Upper lobe of left lung (tissue), 6 donors: ENCODE results near the gene PPP2R2C. TPM values are rescaled to one million over a fixed set of nuclear protein-coding genes. Genes with fewer than 3 reads are reported as not detected.

Source experiments
- ATAC-seq, 2 donors: fragments of 200-7000 bp; cut with Tn5 transposase; one replicate each; pipeline ENCODE4 v1.9.1; 2022; ENCODE audit warnings: mild to moderate bottlenecking in 2 of 2, moderate library complexity in 2 of 2; ENCODE audit not compliant: low FRiP score in 2 of 2
- DNase-seq, 2 donors: peaks; one replicate each; pipeline ENCODE4 v3.0.0-alpha.2; 2019 to 2020
- H3K27ac ChIP-seq, 4 donors: fragments of 200-600 bp; sonication (generic); one replicate each; pipeline ENCODE4 v1.5.1; 2016 to 2019
- H3K27me3 ChIP-seq, 4 donors: fragments of 200-600 bp; sonication (generic); one replicate each; pipeline ENCODE4 v1.5.1; 2017 to 2019
- H3K36me3 ChIP-seq, 4 donors: fragments of 200-600 bp; sonication (generic); one replicate each; pipeline ENCODE4 v1.5.1; 2016 to 2019
- H3K4me1 ChIP-seq, 4 donors: fragments of 200-600 bp; sonication (generic); one replicate each; pipeline ENCODE4 v1.5.1; 2018 to 2019
- H3K4me3 ChIP-seq, 4 donors: fragments of 200-600 bp; sonication (generic); one replicate each; pipeline ENCODE4 v1.5.1; 2017 to 2019; ENCODE audit warnings: mild to moderate bottlenecking in 2 of 4, moderate library complexity in 1 of 4
- H3K9me3 ChIP-seq, 4 donors: fragments of 200-600 bp; sonication (generic); one replicate each; pipeline ENCODE4 v1.5.1; 2018 to 2019
- EP300 ChIP-seq, 4 donors: sonication (generic); formaldehyde crosslinking; IDR thresholded peaks; one replicate each; pipeline ENCODE4 v1.5.1; 2017; ENCODE audit warnings: antibody characterized with exemption in 4 of 4, control low read depth in 2 of 4
- POLR2A ChIP-seq, 4 donors: fragments of 450-650 bp; IDR thresholded peaks; one replicate each; pipeline ENCODE4 v1.5.1; 2016 to 2017; ENCODE audit warnings: antibody characterized with exemption in 4 of 4, mild to moderate bottlenecking in 2 of 4
- POLR2AphosphoS5 ChIP-seq, 2 donors: sonication (generic); formaldehyde crosslinking; IDR thresholded peaks; one replicate each; pipeline ENCODE4 v1.5.1; 2017; ENCODE audit warnings: antibody characterized with exemption in 2 of 2
- WGBS, 2 donors: methylation state at CpG; one replicate each; pipeline ENCODE4 v1.1.5; 2017 to 2018; 5-methylcytosine and 5-hydroxymethylcytosine counted together
- total RNA-seq, 6 donors: library from RNA; depleted of rRNA in 4 of 6; stranded (reverse); fragments of >200 nt in 4 of 6; gene quantifications; one replicate each; pipeline versions ENCODE4 v1.1.0 to v1.2.1, GENCODE V29; 2016 to 2021
- TF ChIP-seq, protein P1 (sequence below), 6 experiments: fragments of 450-650 bp in 4 of 6; fragments of 200-600 bp in 2 of 6; sonication (generic) in 2 of 6; IDR thresholded peaks; one replicate each; pipeline ENCODE4 v1.5.1; 2016 to 2019; ENCODE audit warnings: antibody characterized with exemption in 6 of 6
- donor health status: DM: no; HTN: no; CAD: no; lungs with moderate emphysema.
- donor health status: DM: no; HTN: yes; CAD: no; lungs with severe emphysema.

The PPP2R2C gene
- total RNA-seq, 6 donors from 2014 or later, result 0.09 to 0.17 TPM; not detected in 4

DNA sequence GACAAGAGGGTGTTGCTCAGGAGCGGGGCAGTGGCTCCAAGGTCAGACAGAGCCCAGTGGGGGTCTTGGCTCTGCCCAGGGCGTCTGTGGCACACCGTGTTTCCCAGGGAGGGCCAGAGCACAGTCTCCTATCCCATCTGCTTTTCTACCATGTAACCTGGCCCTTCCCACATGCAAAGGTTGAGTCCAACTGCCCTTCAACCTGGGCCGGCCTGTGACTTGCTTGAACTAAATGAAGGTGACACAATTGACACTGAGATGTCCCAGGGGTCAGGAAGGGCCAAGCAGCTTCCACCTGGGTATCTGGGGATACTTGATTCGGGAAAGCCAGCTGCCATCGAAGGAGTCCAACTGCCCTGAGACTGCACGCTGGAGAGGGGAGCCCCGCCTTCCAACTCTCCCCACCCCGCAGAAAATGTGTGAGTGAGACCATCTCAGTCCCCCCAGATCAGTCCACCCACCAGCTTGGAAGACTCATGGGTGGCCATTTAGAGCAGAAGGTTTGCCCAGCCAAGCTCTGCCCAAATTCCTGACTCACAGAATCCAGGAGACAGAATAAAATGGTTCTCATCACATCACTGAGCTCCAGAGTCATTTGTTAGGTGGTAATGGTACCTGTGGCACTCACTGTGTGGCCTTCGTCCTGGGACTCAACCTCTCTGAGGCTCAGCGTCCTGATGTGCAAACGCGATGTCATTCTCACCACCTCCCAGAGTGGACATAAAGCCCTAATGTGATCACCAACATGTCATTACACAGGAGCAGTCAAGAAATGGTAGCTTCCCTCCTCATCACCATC lies 18.1 kb downstream of the PPP2R2C start:
- no peak overlapping the region for H3K4me3 ChIP-seq
- WGBS, 2 donors, result 67 to 78% methylated on average over 6 to 13 of the region's 13 CpGs
- no peak for ATAC-seq
- TF ChIP-seq, protein P1, sequence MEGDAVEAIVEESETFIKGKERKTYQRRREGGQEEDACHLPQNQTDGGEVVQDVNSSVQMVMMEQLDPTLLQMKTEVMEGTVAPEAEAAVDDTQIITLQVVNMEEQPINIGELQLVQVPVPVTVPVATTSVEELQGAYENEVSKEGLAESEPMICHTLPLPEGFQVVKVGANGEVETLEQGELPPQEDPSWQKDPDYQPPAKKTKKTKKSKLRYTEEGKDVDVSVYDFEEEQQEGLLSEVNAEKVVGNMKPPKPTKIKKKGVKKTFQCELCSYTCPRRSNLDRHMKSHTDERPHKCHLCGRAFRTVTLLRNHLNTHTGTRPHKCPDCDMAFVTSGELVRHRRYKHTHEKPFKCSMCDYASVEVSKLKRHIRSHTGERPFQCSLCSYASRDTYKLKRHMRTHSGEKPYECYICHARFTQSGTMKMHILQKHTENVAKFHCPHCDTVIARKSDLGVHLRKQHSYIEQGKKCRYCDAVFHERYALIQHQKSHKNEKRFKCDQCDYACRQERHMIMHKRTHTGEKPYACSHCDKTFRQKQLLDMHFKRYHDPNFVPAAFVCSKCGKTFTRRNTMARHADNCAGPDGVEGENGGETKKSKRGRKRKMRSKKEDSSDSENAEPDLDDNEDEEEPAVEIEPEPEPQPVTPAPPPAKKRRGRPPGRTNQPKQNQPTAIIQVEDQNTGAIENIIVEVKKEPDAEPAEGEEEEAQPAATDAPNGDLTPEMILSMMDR (IDR thresholded peaks at IDR 0.05), result no peak
- TF ChIP-seq POLR2A (IDR thresholded peaks at IDR 0.05) (no peak), EP300 (IDR thresholded peaks at IDR 0.05) (no peak), POLR2AphosphoS5 (IDR thresholded peaks at IDR 0.05) (no peak)
- peaks cover 0 to 4% (median 0%) of the 10 kb centered on the region in 4 donors for H3K9me3 ChIP-seq
- no peaks in the 10 kb centered on the region for H3K36me3 ChIP-seq
- H3K4me1 ChIP-seq, result no peaks in the 10 kb centered on the region
- no peak overlapping the region for H3K27ac ChIP-seq
- DNase-seq, result no peak
- H3K27me3 ChIP-seq, result no peaks in the 10 kb centered on the region

DNA sequence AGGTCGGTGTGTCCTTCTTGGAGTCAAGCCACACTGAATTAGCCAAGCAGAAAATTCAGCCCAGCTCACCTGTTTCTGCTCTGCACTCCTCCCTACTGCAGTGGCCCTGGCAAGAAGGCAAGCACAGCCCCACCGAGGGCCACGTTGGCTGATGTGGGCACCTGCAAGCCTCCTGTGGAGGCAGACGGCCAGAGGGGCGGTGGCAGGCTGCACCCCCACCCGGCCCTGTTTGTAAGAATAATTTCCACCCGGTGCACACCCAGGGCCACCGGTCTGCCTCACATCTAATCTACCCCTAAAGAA lies 18.8 kb downstream of the PPP2R2C start:
- no peaks in the 10 kb centered on the region for H3K9me3 ChIP-seq
- H3K4me3 ChIP-seq, result no peak overlapping the region
- no peaks in the 10 kb centered on the region for H3K4me1 ChIP-seq
- ATAC-seq (no peak), DNase-seq (no peak)
- H3K27ac ChIP-seq, result no peak overlapping the region
- H3K36me3 ChIP-seq, result no peaks in the 10 kb centered on the region
- TF ChIP-seq EP300 (IDR thresholded peaks at IDR 0.05) (no peak), POLR2AphosphoS5 (IDR thresholded peaks at IDR 0.05) (no peak), POLR2A (IDR thresholded peaks at IDR 0.05) (no peak)
- TF ChIP-seq, protein P1 (IDR thresholded peaks at IDR 0.05), result no peak
- H3K27me3 ChIP-seq, result no peaks in the 10 kb centered on the region
- WGBS, 2 donors, result 64 to 79% methylated on average over 6 to 8 of the region's 8 CpGs

DNA sequence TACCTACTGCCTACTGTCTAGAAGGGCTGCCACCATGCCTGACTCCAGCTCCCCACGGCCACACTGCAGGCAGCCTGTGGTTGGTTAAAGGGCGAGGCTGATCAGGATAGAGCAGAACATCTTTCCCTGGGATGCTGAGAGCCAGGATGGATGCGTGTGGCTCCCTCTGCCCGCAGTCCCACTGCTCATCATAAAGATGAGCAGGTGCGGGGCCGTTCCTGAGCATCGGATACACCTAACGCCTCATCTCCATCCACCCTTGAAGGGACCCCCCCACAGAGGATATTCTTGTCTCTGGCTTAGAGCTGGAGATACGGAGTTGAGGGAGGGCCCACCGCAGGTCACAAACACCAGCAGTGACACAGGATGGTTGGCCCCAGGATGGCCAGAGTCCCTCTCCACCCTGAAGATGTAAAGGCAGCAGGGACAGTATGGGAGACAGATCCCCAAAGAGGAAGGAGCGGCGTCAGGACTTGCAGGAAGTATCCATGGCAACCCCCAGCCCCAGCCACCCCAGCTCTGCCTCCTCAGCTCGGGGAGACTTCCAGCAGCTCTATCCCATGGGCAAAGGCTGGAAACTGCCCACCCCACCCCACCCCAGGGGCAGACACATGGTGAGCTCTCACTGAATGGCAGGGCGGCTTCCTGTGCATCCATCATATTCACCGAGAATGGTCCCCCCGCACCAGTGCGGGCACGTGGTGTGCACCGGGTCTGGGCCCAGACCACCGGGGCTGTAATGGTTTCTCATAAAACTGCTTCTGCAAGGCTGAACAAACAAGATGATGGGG lies 19.3 kb downstream of the PPP2R2C start:
- no peak for DNase-seq
- H3K36me3 ChIP-seq, result no peaks in the 10 kb centered on the region
- peaks cover 0 to 3% (median 0%) of the 10 kb centered on the region in 4 donors for H3K27me3 ChIP-seq
- H3K9me3 ChIP-seq, result no peaks in the 10 kb centered on the region
- no peak for ATAC-seq
- H3K4me3 ChIP-seq, result no peak overlapping the region
- no peaks in the 10 kb centered on the region for H3K4me1 ChIP-seq
- 72 to 90% methylated on average over 8 to 20 of the region's 20 CpGs for WGBS, 2 donors
- H3K27ac ChIP-seq, result no peak overlapping the region
- TF ChIP-seq POLR2A (IDR thresholded peaks at IDR 0.05), result no peak
- TF ChIP-seq POLR2AphosphoS5 (IDR thresholded peaks at IDR 0.05), result no peak
- no peak for TF ChIP-seq EP300 (IDR thresholded peaks at IDR 0.05)
- TF ChIP-seq, protein P1 (IDR thresholded peaks at IDR 0.05), result no peak

GRCh38 chr4:6452116-6452896 lies 20.1 kb downstream of the PPP2R2C start:
- Histone ChIP-seq H3K27ac (no peak overlapping the region), H3K36me3 (no peaks in the 10 kb centered on the region), H3K4me1 (no peaks in the 10 kb centered on the region), H3K27me3 (peaks cover 0 to 5% (median 0%) of the 10 kb centered on the region in 4 donors), H3K9me3 (no peaks in the 10 kb centered on the region), H3K4me3 (no peak overlapping the region)
- DNase-seq, result no peak
- TF ChIP-seq POLR2AphosphoS5 (IDR thresholded peaks at IDR 0.05) (no peak), POLR2A (IDR thresholded peaks at IDR 0.05) (no peak), EP300 (IDR thresholded peaks at IDR 0.05) (no peak)
- TF ChIP-seq, protein P1 (IDR thresholded peaks at IDR 0.05), result no peak
- WGBS, 2 donors, result 65 to 69% methylated on average over 9 of the region's 11 CpGs
- ATAC-seq, result no peak
